ENCODE data around the gene TXNDC9. TPM values are rescaled to one million over a fixed set of nuclear protein-coding genes. Genes with fewer than 3 reads are reported as not detected.

The TXNDC9 gene
- total RNA-seq, 1 experiment from 2014 or later: 51.5 TPM

- Histone ChIP-seq H3F3A (ENCODE audit: low read length, unreplicated experiment) (no peaks in the 10 kb centered on the region), H3K79me2 (ENCODE audit: low read length) (no peaks in the 10 kb centered on the region), H3K27ac (ENCODE audit: low read length) (no peak overlapping the region), H3K36me3 (ENCODE audit: low read depth, low read length) (no peaks in the 10 kb centered on the region), H3K9me2 (replicated peaks; ENCODE audit: low read length) (no peaks in the 10 kb centered on the region), H4K20me1 (ENCODE audit: low read length) (no peaks in the 10 kb centered on the region), H3K4me1 (ENCODE audit: insufficient read depth, low read length) (no peaks in the 10 kb centered on the region), H3K9me3 (ENCODE audit: low read length) (no peaks in the 10 kb centered on the region), H3K9ac (ENCODE audit: low read length) (no peak overlapping the region), H3K4me2 (ENCODE audit: low read length) (no peak overlapping the region), H3K4me3 (ENCODE audit: low read length) (no peak overlapping the region), H2AFZ (ENCODE audit: low read length) (no peak overlapping the region), H3K27me3 (ENCODE audit: low read length) (no peaks in the 10 kb centered on the region)
- POLR2A ChIA-PET (ENCODE audit: unreplicated experiment): no interaction called here
- TF ChIP-seq CTCF (conservative IDR thresholded peaks at IDR 0.05; ENCODE audit: low read depth, low read length) (no peak), EZH2phosphoT487 (IDR thresholded peaks at IDR 0.05; ENCODE audit: borderline replicate concordance, low read length) (no peak), EZH2 (IDR thresholded peaks at IDR 0.05; ENCODE audit: low read length, unreplicated experiment) (no peak)
- intact Hi-C loops (cut with micrococcal nuclease): no loop called here
- no peak for DNase-seq
- CTCF ChIA-PET: no interaction called here
- BruUV-seq (replicated peaks): no TSS peak
- ATAC-seq: no peak
These were observed 38.1 kb downstream of the TXNDC9 start for GRCh38 chr2:99297994-99298393.

- Histone ChIP-seq H2AFZ (ENCODE audit: low read length) (no peak overlapping the region), H3K27ac (ENCODE audit: low read length) (no peak overlapping the region), H3K36me3 (ENCODE audit: low read depth, low read length) (no peaks in the 10 kb centered on the region), H3K4me1 (ENCODE audit: insufficient read depth, low read length) (no peaks in the 10 kb centered on the region), H3K4me2 (ENCODE audit: low read length) (no peak overlapping the region), H3K4me3 (ENCODE audit: low read length) (no peak overlapping the region), H4K20me1 (ENCODE audit: low read length) (no peaks in the 10 kb centered on the region), H3K79me2 (ENCODE audit: low read length) (no peaks in the 10 kb centered on the region), H3F3A (ENCODE audit: low read length, unreplicated experiment) (no peaks in the 10 kb centered on the region), H3K27me3 (ENCODE audit: low read length) (no peaks in the 10 kb centered on the region), H3K9me2 (replicated peaks; ENCODE audit: low read length) (no peaks in the 10 kb centered on the region), H3K9me3 (ENCODE audit: low read length) (no peaks in the 10 kb centered on the region), H3K9ac (ENCODE audit: low read length) (no peak overlapping the region)
- DNase-seq: no peak
- ChIA-PET POLR2A (ENCODE audit: unreplicated experiment) (no interaction called here), CTCF (no interaction called here)
- intact Hi-C loops (cut with micrococcal nuclease): no loop called here
- ATAC-seq: no peak
- no TSS peak for BruUV-seq (replicated peaks)
- TF ChIP-seq CTCF (conservative IDR thresholded peaks at IDR 0.05; ENCODE audit: low read depth, low read length) (no peak), EZH2phosphoT487 (IDR thresholded peaks at IDR 0.05; ENCODE audit: borderline replicate concordance, low read length) (no peak), EZH2 (IDR thresholded peaks at IDR 0.05; ENCODE audit: low read length, unreplicated experiment) (no peak)
These were observed 50.6 kb downstream of the TXNDC9 start for GRCh38 chr2:99285526-99285925.

- Histone ChIP-seq H3K9me3 (ENCODE audit: low read length) (no peaks in the 10 kb centered on the region), H3F3A (ENCODE audit: low read length, unreplicated experiment) (no peaks in the 10 kb centered on the region), H3K4me1 (ENCODE audit: insufficient read depth, low read length) (peaks cover 8% of the 10 kb centered on the region; the same call in 1 of the 2 replicates), H3K9me2 (replicated peaks; ENCODE audit: low read length) (no peaks in the 10 kb centered on the region), H3K4me2 (ENCODE audit: low read length) (no peak overlapping the region), H3K9ac (ENCODE audit: low read length) (no peak overlapping the region), H3K36me3 (ENCODE audit: low read depth, low read length) (no peaks in the 10 kb centered on the region), H3K27ac (ENCODE audit: low read length) (no peak overlapping the region), H3K4me3 (ENCODE audit: low read length) (no peak overlapping the region), H4K20me1 (ENCODE audit: low read length) (no peaks in the 10 kb centered on the region), H3K27me3 (ENCODE audit: low read length) (no peaks in the 10 kb centered on the region), H3K79me2 (ENCODE audit: low read length) (no peaks in the 10 kb centered on the region), H2AFZ (ENCODE audit: low read length) (no peak overlapping the region)
- ATAC-seq (no peak), DNase-seq (no peak)
- intact Hi-C loops (cut with micrococcal nuclease): no loop called here
- ChIA-PET CTCF (no interaction called here), POLR2A (ENCODE audit: unreplicated experiment) (no interaction called here)
- no peak for TF ChIP-seq EZH2phosphoT487 (IDR thresholded peaks at IDR 0.05; ENCODE audit: borderline replicate concordance, low read length)
- TF ChIP-seq EZH2 (IDR thresholded peaks at IDR 0.05; ENCODE audit: low read length, unreplicated experiment): no peak
- TF ChIP-seq CTCF (conservative IDR thresholded peaks at IDR 0.05; ENCODE audit: low read depth, low read length): no peak
- no TSS peak for BruUV-seq (replicated peaks)
These were observed 56.0 kb downstream of the TXNDC9 start for GRCh38 chr2:99279969-99280695.
